ENCODE measurements around the gene STEAP2.
"Not testable (repeated sequence)": the region's sequence is repeated elsewhere in the genome, so short reads cannot be mapped to it uniquely, and the experiment has no call there.

Gene STEAP2

DNA sequence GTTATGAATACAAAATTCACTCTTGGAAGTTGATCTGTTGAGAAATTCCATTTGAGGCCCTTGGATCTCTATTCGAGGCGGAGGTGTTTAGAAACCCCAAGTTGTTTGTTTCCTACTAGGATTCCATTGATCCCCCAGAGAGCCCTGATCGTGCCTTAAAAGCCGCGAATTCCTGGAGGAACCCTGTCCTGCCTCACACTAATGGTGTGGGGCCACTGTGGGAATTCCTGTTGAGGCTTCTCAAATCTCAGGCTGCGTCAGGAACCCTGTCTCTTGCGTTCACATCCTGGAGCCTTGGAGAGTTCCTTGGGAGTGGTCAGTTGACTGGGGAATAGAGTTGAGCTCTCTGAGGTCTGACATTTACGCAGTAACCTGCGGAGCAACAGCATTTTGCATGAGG is 34.6 kb downstream of the STEAP2 start:
- TF ChIP-seq CTCF (IDR thresholded peaks at IDR 0.05; ENCODE audit: control insufficient read depth, extremely low read depth, insufficient read depth) = no peak
- DNase-seq (ENCODE audit: low read depth) = no peak
- peak overlapping the region; percentile 69 for H3K4me3 ChIP-seq (ENCODE audit: low read depth, low read length)

- no peak overlapping the region for H3K4me3 ChIP-seq (ENCODE audit: low read depth, low read length)
- no peak for DNase-seq (ENCODE audit: low read depth)
- no peak for TF ChIP-seq CTCF (IDR thresholded peaks at IDR 0.05; ENCODE audit: control insufficient read depth, extremely low read depth, insufficient read depth)
Measured at GRCh38 chr7:90248706-90249105, 37.2 kb downstream of the STEAP2 start.

DNA sequence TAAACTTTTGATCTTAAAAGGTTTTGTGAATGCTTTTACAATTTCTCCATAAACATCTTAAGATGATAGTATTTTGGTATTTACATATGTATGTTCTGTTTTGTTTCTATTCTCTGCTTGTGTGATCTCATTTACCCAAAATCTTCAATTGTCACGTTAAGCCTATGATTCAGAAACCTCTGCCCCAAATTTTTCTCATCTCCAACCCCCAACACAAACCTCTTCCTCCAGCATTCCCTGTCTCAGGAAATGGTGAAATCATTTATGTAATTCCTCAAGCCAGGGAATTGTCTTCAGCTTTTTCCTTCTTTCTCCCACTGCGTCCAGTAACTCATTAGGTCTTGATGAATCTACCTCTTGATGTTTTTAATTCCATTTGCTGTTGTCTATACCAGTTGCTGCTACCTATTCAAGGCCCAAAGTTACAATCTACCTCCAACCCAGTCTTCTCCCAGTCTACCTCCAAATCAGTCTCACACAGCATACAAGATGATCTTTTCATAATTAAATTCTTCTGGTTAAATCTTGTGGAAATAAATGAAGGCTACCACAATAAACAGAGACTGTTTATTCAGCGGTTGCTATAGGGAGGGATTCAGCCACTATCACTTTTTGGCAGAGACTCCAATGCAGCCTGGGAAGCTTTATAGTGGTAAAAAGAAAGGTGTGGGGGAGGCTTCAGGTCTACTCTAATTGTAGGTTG is 39.2 kb downstream of the STEAP2 start:
- H3K4me3 ChIP-seq (ENCODE audit: low read depth, low read length) = peak overlapping the region; percentile 29; the same call in 1 of the 2 replicates
- TF ChIP-seq CTCF (IDR thresholded peaks at IDR 0.05; ENCODE audit: control insufficient read depth, extremely low read depth, insufficient read depth) = no peak
- no peak for DNase-seq (ENCODE audit: low read depth)

DNA sequence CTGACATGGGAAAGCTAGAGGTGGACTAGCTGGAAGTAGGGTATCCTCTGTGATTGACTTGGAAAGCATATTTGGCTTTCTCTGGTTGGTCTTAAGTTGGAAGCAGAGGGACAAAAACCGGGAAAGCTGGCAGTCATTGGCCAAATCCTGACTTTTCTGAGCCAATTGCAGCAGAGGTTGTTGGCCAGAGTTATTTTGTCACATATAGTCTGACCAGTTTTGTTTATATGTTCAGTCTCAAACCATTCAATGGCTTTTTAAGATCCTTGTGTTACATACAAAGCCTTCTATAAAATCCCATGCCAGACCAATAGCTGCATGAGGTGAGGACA is 39.7 kb downstream of the STEAP2 start:
- no peak for TF ChIP-seq CTCF (IDR thresholded peaks at IDR 0.05; ENCODE audit: control insufficient read depth, extremely low read depth, insufficient read depth)
- H3K4me3 ChIP-seq (ENCODE audit: low read depth, low read length) = peak overlapping the region; percentile 29; the same call in 1 of the 2 replicates
- DNase-seq (ENCODE audit: low read depth) = peak; percentile 87

- not testable (repeated sequence) for H3K4me3 ChIP-seq (ENCODE audit: low read depth, low read length); DNase-seq (ENCODE audit: low read depth)
Measured at GRCh38 chr7:90256011-90256410, 44.5 kb downstream of the STEAP2 start.

- no peak overlapping the region for H3K4me3 ChIP-seq (ENCODE audit: low read depth, low read length)
- TF ChIP-seq CTCF (IDR thresholded peaks at IDR 0.05; ENCODE audit: control insufficient read depth, extremely low read depth, insufficient read depth) = no peak
- no peak for DNase-seq (ENCODE audit: low read depth)
Measured at GRCh38 chr7:90256778-90257177, 45.2 kb downstream of the STEAP2 start.

- DNase-seq (ENCODE audit: low read depth) = no peak
- TF ChIP-seq CTCF (IDR thresholded peaks at IDR 0.05; ENCODE audit: control insufficient read depth, extremely low read depth, insufficient read depth) = no peak
- H3K4me3 ChIP-seq (ENCODE audit: low read depth, low read length) = no peak overlapping the region
Measured at GRCh38 chr7:90261441-90261840, 49.9 kb downstream of the STEAP2 start.

Data from LNCaP clone FGC (cell line).